Fibroblast of mammary gland (primary cell): ENCODE results near the gene CXCL16.

Source experiments
- DNase-seq: peaks from one replicate; pipeline ENCODE4 v3.0.0-alpha.2; 2010; ENCODE audit warnings: low read depth
- H3K4me3 ChIP-seq: 2 replicates; pipeline ENCODE4 v1.5.1; 2011; ENCODE audit warnings: low read depth, mild to moderate bottlenecking, low read length, moderate library complexity; ENCODE audit not compliant: control insufficient read depth
- CTCF ChIP-seq: conservative IDR thresholded peaks from 2 replicates; pipeline ENCODE4 v1.5.1; 2011; ENCODE audit warnings: low read depth, low read length, inconsistent platforms; ENCODE audit not compliant: control insufficient read depth, insufficient read depth

The CXCL16 gene

GRCh38 chr17:4743216-4743615, 3.5 kb upstream of the CXCL16 start:
- H3K4me3 ChIP-seq = no peak overlapping the region
- DNase-seq = no peak
- TF ChIP-seq CTCF = no peak

GRCh38 chr17:4742629-4743028, 2.9 kb upstream of the CXCL16 start:
- no peak for TF ChIP-seq CTCF
- no peak overlapping the region for H3K4me3 ChIP-seq
- no peak for DNase-seq

GRCh38 chr17:4742133-4742532, 2.4 kb upstream of the CXCL16 start:
- DNase-seq = no peak
- no peak for TF ChIP-seq CTCF
- H3K4me3 ChIP-seq = no peak overlapping the region

GRCh38 chr17:4741544-4741943, 1.8 kb upstream of the CXCL16 start:
- no peak for DNase-seq
- no peak overlapping the region for H3K4me3 ChIP-seq
- no peak for TF ChIP-seq CTCF

- TF ChIP-seq CTCF = no peak
- H3K4me3 ChIP-seq = no peak overlapping the region
- no peak for DNase-seq
Measured at GRCh38 chr17:4740584-4740983, 856 bp upstream of the CXCL16 start.

- no peak overlapping the region for H3K4me3 ChIP-seq
- DNase-seq = no peak
- TF ChIP-seq CTCF = no peak
Measured at GRCh38 chr17:4740025-4740351, 260 bp upstream of the CXCL16 start.
